NCI-H2227 treated with DMSO at 0.1 percent for 48 hours (cell line): ENCODE measurements around the gene ARHGEF4.
"Not testable (repeated sequence)": the region's sequence is repeated elsewhere in the genome, so short reads cannot be mapped to it uniquely, and the experiment has no call there.

Source experiments
- DNase-seq: peaks from one replicate; lab custom pipeline; 2025; lab: John Stamatoyannopoulos, UW

ARHGEF4 gene

DNA sequence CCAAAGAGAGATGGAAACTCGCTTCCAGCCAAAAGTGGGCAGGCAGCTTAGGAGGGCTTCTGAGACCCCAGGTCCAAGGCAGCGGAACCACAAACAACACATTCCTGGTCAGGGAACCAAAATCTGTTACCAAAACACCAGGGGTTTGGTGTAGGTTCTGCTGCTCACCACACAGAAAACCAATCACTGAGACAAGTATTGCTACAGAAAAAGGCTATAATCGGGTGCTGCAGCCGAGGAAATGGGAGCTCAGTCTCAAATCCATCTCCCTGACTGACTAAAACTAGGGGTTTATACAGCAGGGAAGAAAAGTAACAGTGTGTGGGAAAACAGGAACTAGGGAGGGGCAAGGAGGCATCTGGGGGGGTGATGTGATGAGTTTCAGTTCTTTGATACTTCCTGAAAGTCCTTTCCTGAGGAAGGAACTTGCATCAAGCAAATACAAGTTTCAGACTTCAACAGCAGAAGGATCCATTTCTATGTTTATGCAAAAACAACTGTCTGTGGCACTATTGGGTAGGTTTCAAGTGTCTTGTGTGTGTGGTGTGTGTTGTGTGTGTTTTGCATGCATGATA, 148.6 kb downstream of the ARHGEF4 start:
- DNase-seq: no peak

DNA sequence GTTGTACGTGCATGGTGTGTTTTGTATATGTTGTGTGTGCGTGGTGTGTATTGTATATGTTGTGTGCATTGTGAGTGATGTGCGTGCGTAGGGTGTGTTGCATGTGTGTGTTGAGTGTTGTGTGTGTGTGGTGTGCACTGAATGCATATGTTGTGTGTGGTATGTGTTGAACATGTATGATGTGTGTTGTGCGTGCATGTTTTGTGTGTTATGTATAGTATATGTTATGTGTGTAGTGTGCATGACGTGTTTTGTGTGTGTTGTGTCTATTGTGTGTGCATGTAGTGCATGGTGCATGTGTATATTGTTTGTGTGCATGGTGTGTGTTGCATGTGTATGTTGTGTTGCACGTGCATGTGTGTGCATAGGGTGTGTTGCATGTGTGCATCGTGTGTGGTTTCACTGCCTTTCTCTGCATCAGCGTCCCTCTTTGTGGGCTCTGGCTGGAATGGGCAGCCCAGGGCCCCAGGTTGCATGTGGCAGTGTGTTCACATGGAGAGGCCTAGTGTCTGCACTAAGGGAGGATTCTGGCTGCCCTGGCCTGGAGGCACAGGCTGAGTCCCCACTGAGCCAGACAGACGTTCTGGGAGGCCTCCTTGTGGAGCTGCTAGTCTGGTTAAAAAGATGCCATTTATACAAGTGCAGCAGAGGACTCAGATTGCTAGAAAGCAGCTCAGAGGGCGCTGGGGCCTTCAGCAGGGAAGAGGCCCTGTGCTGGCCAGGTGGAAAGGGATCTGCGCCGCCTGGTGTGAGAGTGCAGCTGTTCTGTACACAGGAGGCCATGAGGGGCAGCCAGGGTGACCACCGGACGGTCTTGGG, 149.3 kb downstream of the ARHGEF4 start:
- no peak for DNase-seq

DNA sequence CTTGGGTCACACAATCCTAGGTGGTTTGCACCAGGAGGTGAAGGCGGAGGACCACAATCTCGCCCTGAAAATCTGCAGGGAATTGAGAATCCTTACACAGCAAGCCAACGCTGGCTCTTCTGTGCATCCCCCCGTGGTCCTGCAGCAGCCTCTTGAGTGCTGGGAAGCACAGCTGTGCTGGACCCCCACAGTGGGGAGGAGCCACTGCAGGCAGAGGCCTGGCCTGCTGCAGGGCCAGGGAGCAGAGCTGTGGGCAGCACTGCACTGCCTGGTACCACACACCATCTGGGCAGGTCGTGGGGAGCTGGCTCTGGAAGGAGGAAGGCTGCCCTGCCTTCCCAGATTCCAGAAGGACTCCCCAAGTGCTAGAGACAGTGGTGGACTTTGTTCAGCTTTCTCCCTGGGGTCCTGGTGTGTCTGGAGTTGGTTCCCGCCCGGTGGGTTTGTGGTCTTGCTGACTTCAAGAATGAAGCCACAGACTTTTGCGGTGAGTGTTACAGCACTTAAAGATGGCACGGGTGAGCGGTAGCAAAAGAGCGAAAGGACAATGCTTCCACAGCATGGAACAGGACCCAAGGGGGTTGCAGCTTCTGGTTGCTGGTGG, 150.3 kb downstream of the ARHGEF4 start:
- DNase-seq: no peak

DNA sequence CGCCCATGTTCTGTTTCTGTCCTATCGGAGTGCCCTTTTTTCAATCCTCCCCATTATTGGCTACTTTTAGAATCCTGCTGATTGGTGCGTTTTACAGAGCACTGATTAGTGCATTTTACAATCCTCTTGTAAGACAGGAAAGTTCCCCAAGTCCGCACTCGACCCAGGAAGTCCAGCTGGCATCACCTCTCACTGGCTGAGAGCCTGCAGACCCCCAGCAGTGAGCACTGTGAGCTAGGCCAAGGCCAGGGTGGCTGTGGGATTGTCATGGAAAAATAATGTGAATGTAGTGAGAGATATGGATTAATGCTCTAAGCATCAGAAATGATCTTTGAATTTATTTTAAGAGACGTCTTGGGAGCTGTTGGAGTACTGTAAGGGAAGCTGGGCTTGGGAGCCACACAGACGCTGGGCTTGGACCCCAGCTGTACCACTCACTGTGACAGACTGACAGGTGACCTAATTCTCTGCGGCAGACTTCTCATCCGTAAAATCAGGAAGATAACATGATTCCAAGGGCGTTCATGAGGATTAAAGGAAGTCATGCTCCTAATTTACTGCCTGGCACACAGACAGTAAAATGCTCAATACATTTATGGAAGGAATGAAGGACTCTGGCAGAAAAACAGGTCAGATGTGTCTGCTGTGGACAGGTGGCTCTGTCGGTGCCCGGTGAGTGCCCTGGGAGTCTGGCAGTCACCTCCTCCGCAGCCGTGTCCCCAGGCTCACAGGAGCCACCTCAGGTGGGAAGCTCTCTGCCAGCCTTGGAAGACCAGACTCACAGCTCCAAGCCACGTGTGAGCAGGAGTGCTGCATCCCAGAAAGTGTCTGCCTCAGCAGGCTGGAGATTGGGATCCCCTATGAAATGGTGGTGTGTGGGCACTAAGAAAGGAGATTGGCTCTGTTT, 151.1 kb downstream of the ARHGEF4 start:
- DNase-seq: no peak

DNA sequence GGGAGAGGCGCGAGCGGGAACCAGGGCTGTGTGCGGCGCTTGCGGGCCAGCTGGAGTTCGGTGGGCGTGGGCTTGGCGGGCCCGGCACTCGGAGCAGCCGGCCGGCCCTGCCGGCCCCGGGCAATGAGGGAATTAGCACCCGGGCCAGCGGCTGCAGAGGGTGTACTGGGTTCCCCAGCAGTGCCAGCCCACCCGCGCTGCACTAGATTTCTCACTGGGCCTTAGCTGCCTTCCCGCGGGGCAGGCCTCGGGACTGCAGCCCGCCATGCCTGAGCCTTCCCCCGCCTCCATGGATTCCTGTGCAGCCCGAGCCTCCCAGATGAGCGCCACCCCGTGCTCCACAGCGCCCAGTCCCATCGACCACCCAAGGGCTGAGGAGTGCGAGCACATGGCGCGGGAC, 154.7 kb downstream of the ARHGEF4 start:
- DNase-seq: not testable (repeated sequence)

DNA sequence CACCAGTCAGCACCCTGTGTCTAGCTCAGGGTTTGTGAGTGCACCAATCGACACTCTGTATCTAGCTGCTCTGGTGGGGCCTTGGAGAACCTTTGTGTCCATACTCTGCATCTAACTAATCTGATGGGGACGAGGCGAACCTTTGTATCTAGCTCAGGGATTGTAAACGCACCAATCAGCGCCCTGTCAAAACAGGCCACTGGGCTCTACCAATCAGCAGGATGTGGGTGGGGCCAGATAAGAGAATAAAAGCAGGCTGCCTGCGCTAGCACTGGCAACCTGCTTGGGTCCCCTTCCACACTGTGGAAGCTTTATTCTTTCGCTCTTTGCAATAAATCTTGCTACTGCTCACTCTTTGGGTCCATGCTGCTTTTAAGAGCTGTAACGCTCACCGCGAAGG, 155.3 kb downstream of the ARHGEF4 start:
- DNase-seq: not testable (repeated sequence)

DNA sequence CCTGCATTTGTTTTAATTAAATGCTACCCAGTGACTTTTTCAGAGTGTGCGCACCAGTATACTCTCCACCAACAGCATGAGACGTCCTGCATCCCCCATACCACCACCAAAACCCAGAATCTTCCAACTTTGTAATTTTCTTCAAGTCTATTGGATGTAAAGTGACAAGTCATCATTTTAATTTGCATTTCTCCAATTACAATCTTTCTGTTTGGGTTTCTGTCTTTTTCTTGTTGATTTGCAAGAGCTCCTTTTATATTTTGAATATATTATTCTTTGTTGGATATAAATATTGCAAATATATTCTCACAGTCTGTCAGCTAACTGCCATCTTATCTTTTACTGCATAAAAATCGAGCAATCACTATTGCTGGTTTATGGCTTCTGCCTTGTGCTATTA, 160.0 kb downstream of the ARHGEF4 start:
- DNase-seq: no peak

DNA sequence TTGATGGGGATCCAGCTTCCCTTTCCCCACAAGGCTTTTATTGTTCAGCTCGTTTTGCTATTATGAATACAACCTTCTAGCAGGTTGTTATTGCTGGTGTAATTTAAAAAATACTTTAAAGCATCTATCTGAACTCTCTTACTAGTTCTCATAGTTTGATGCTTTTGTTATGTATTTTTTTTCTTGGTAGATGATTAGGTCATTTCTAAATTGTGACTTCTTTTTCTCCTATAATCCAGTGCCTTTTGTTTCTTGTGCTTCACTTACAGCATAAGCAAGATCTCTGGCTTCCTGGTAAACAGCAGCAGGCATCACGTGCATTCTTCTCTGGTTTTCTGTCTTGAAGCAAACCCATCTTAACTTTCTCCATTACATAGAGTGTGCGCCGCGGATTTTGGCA, 160.5 kb downstream of the ARHGEF4 start:
- no peak for DNase-seq

DNA sequence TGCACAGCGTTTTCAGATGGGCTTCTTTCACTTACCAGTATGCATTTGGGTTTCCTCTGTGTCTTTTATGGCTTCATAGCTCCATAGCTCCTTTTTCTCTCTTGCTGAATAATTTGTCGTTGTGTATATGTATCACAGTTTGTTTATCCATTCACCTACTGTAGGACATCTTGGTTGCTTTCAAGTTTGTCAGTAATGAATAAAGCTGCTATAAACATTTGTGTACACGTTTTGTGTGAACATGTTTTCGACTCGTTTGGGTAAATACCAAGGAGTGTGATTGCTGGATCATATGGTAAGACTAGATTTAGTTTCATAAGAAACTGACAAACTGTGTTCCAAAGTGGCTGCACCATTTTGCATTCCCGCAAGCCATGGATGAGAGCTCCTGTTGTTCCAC, 161.8 kb downstream of the ARHGEF4 start:
- DNase-seq: no peak

DNA sequence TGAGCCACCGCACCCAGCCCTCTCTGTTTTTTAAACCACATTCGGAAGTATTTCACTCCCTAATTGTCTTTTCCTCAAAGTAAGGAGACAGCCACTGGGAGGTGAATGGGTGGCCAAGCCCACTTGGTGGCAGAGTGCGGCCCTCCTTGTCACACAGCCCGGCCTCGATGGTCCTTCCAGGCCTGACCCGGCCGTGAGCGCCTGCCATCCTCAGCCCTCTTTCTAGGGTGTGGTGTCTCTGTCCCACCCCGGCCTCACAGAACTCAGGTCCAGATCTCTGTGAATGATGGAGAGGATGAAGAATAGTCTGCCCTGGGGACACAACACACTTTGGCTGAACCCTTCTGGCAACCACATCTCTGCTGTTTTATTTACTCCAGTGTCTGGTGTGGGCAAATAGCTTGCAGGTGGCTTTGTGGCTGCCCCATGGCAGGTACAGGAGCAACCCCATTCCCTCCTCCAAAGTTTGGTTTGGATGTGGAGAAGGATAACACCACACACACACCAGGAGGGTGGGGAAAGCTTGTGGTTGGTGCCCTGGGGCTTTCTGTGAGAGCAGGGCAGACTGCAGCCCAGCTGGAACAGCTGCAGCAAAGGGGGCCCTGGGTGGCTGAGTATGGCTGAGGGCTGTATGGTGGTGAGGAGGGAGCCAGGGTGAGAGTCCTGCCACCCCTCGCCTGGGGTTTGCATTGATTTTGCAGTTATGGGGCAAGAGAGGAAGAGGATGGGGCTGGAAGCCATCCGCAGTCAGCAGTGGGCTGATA, 167.9 kb downstream of the ARHGEF4 start:
- no peak for DNase-seq

DNA sequence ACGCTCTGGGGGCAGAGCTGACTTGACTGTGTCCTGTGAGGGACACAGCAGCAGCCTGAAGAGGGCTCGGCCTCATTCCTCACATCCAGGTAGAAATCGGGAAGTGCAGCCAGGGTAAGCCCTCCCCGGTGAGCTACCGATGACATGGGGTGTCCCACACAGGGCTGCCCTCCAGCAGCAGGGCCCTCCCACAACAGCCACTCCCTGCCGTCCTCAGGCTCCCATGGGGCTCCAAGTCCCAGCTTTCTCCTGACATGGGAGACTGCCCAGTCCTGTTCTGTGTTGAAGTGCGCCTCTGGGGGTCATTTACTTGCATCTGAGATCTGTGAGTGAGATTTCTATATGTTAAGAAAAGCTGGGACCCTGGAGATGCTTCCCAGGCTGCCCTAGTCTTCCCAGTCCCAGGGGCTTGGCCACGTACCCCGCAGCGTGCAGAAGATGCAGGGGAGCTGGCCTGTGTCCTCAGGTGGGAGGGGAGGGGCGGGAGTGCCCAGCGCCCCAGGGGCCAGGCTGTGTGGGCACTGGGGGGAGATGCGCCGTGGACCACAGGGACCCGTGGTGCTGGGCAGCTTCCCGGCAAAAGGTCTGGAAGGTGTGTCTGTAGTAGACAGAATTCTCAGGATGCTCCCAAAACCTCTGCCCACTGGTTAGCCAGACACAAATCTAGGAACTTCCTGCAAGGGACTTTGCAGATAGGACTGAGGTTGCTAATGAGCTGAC, 168.7 kb downstream of the ARHGEF4 start:
- DNase-seq: no peak

DNA sequence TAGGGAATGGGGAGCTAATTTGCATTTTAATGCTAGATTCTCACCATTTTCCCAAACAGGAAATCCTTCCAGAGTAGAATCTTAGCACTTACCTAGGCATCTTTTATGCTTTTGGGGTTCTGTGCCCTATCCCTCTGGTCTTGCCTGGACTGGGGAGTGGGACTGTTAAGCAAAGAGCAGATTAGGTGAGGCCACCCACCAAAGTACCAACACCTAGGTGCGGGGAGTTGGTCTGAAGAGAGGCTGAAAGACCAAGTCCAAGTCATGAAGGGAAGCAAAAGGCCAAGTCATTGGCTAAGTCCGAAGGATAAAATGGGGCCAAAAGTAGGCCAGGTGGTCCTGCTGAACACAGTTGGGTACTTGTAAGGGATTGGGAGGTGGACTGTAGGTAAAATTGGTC, 169.8 kb downstream of the ARHGEF4 start:
- DNase-seq: no peak

DNA sequence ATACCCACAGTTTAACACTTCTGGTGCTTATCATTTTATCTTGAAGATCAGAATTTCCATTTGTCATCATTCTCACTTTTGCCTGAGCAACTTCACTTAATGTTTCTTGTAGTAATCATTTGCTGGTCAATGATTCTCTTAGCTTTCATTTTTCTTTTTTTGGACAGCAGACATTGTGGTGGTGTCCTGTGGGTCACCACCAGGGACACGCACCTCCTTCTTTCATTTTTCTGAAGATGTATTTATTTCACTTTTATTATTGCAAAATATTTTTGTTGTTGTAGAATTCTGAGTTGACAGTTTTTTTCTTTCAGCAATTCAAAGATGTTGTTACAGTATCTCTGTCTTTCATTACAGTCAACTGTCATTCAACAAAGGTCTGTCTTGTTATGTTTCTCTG, 172.3 kb downstream of the ARHGEF4 start:
- DNase-seq: no peak

DNA sequence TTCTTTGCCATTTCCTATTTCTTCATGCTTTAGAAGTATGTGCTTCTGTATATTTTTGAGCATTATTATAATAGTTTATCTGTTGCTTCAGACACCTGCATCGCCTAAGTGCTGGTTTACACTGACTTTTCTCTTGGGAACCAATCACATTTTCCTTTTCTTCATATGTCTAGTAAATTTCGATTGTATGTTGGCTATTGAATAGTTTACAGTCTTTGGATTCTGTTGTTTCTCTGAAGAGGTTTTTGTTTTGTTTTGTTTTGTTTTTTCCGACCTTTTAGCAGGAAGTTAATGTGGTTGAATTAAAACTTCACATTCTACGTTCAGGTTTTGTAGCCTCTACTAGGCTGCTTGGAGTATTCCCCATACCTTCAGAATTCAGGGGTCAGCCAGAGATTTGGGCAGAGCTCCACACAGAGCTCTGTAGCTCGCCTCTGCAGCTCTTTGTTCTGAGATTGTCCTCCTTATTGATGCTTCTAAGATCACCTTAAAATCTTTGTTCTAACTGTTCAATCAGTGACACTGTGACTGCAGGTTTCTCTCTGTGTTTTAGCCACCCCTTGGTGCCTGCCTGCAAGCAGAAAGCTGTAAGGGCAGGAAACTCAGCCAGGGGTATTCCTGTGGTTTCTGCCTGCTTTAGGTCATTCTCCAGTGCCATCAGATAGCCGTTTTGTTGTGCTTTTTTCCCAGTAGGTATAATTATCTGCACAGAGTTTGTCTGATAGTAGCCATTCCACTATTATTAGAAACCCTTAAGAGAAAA, 173.2 kb downstream of the ARHGEF4 start:
- DNase-seq: peak; percentile 27

DNA sequence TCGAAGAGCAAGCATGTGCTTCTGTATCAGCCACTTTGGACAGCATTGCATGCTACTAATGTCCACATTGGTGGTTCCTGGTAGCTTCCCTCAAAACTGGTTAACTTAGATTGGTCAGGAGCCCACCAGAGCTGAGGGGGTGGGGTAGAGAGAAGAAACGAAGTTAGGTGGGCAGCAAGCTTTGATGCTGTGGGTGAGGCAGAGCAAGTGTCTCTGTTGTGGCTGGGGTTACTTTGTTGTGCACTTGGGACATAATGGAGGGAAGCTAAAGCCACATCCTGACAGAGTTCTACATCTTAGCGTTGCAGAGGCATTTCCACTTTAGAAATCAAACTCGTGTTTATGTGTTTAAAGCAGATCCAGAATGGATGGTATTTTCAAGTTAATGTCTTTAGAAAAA, 173.9 kb downstream of the ARHGEF4 start:
- no peak for DNase-seq

DNA sequence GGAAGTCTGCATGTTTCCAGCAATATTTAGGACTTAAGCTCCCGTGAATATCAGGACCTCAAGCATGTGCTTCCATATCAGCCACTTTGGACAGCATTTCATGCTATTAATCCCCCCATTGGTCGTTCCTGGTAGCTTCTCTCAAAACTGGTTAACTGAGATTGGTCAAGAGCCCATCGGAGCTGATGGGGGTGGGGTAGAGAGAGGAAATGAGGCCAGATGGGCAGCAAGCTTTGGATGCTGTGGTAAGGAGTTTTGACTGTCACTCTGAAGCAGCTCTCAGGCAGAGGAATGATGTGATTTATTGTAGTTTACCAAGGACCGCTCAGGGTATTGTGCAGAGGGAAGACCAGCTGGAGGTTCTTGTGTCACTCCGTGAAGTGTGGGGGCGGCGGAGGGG, 174.8 kb downstream of the ARHGEF4 start:
- DNase-seq: no peak

DNA sequence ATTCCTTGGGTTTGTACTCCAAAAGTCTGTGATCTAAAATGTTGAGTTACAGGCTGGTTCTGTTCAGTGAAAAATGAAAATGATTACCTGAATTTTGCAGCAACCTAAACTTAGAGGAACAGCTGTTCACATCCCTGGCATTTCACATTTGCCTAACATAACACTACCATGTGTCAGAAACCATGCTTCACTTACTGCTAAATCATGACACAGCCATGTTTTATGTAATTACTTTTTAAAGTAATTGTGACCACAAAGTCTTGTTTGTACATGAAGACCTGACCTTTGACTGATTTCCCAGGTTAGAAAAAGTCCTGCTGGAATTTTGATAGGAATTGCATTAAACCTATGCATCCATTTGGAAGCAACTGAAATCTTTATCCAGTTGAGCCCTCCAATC, 177.4 kb downstream of the ARHGEF4 start:
- DNase-seq: no peak

DNA sequence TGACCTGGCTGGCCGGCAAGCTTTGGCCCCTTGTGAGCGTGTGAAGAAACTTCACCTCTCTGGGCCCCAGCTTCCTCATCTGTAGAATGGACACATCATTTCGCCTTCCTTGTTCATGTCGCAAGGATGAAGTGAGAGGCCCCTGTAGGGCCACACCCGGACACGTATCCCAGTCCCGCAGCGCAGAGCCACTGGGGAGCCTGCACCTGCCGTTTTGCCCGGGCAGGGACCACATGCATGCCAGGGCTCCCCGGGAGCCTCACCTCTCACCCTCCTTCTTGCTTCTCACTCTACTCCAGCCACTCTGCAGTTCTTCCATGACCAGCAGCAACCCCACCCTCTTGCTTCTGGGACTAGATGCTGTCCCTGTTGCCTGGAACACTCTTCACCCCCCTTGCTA, 179.1 kb downstream of the ARHGEF4 start:
- no peak for DNase-seq

DNA sequence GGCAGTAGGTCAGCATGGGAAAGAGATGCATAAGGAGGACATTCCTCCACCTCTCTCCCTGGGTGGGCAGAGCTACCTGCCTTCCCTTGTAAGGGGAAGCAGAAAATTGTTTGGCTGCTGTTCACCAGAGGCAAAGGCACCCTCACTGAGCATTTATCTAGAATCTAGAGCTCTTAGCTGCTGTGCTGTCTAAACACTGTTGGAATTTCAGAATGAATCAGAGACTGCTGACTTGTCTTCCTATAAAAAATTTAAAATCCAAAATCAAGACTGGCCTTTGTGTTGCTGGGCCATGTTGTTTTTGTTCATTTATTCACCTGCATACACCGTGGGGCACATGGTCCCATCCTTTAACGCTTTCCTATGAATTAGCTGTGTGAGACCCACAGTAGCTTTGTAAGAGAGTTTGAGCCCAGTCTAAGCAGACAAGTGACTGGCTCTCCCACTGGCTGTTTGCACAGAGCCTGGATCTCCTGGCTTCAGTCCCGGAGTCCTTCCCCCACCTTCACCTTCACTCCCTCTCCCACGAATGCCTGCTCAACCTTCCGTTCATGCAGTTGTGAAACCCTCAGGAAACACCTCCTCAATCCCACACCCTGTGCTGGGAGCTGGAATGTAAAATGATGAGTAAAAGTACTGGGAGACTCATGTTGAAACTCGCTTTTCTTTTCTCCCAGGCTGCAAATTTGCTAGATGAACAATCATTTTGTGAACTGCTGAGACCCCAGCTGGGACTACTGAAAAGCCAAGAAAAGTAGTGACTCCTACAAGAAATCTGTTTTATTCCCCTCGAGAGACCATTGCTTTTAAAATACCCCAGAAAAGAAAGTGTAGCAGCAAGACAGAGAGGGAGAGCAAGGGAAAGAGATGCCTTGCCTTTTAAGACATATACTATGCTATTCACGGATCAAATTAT, 180.4 kb downstream of the ARHGEF4 start:
- no peak for DNase-seq
